Measurements from ENCODE around the gene VNN1. TPM values are rescaled to one million over a fixed set of nuclear protein-coding genes. Genes with fewer than 3 reads are reported as not detected.

Gene VNN1
- total RNA-seq, 1 donor from 2014 or later, result not detected

- Mint-ChIP-seq H3K4me1 (ENCODE audit: unreplicated experiment) (no peaks in the 10 kb centered on the region), H3K36me3 (ENCODE audit: unreplicated experiment) (no peaks in the 10 kb centered on the region), H3K27me3 (ENCODE audit: unreplicated experiment) (peaks cover 16% of the 10 kb centered on the region), H3K27ac (ENCODE audit: unreplicated experiment) (no peak overlapping the region), H3K9me3 (ENCODE audit: unreplicated experiment) (no peaks in the 10 kb centered on the region), H3K4me3 (ENCODE audit: unreplicated experiment) (no peak overlapping the region)
- DNase-seq (ENCODE audit: extremely low spot score, unreplicated experiment), result no peak
- TF ChIP-seq, protein P1, sequence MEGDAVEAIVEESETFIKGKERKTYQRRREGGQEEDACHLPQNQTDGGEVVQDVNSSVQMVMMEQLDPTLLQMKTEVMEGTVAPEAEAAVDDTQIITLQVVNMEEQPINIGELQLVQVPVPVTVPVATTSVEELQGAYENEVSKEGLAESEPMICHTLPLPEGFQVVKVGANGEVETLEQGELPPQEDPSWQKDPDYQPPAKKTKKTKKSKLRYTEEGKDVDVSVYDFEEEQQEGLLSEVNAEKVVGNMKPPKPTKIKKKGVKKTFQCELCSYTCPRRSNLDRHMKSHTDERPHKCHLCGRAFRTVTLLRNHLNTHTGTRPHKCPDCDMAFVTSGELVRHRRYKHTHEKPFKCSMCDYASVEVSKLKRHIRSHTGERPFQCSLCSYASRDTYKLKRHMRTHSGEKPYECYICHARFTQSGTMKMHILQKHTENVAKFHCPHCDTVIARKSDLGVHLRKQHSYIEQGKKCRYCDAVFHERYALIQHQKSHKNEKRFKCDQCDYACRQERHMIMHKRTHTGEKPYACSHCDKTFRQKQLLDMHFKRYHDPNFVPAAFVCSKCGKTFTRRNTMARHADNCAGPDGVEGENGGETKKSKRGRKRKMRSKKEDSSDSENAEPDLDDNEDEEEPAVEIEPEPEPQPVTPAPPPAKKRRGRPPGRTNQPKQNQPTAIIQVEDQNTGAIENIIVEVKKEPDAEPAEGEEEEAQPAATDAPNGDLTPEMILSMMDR (IDR thresholded peaks at IDR 0.05), result no peak
Measured at GRCh38 chr6:132666118-132666517, 47.7 kb downstream of the VNN1 start.

DNA sequence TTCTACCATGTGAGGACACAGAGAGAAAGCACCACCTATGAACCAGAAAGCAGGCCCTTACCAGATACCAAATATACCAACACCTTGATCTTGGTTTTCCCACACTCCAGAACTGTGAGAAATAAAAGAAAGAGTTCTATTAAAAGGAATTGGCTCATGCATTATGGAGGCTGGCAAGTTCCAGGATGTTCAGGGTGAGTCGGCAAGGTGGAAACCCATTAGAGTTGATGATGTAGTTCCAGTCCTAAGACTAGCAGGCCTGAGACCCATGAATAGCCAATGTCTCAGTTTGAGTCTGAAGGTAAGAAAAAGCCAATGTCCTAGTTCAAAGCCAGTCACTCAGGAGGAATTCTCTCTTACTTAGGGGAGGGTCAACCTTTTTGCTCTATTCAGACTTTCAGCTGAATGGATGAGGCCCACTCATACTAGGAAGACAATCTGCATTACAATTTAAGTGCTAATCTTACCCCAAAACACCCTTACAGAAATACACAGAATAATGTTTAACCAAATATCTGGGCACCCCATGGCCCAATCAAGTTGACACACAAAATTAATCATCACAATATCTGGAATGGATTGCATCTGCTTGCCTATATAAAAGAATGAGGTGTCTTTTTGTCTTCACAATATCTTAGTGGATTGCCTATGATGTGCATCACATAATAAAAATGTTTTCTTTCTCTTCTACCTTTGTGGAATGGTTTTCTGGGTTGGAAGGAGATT is 49.4 kb downstream of the VNN1 start:
- DNase-seq (ENCODE audit: extremely low spot score, unreplicated experiment), result no peak
- H3K27ac Mint-ChIP-seq (ENCODE audit: unreplicated experiment), result no peak overlapping the region
- TF ChIP-seq, protein P1 (IDR thresholded peaks at IDR 0.05), result no peak
- H3K36me3 Mint-ChIP-seq (ENCODE audit: unreplicated experiment), result no peaks in the 10 kb centered on the region
- no peaks in the 10 kb centered on the region for H3K4me1 Mint-ChIP-seq (ENCODE audit: unreplicated experiment)
- no peaks in the 10 kb centered on the region for H3K9me3 Mint-ChIP-seq (ENCODE audit: unreplicated experiment)
- H3K4me3 Mint-ChIP-seq (ENCODE audit: unreplicated experiment), result no peak overlapping the region
- peaks cover 13% of the 10 kb centered on the region for H3K27me3 Mint-ChIP-seq (ENCODE audit: unreplicated experiment)

- H3K27ac Mint-ChIP-seq (ENCODE audit: unreplicated experiment), result no peak overlapping the region
- H3K4me1 Mint-ChIP-seq (ENCODE audit: unreplicated experiment), result no peaks in the 10 kb centered on the region
- H3K9me3 Mint-ChIP-seq (ENCODE audit: unreplicated experiment), result no peaks in the 10 kb centered on the region
- H3K27me3 Mint-ChIP-seq (ENCODE audit: unreplicated experiment), result peaks cover 15% of the 10 kb centered on the region
- no peaks in the 10 kb centered on the region for H3K36me3 Mint-ChIP-seq (ENCODE audit: unreplicated experiment)
- no peak for DNase-seq (ENCODE audit: extremely low spot score, unreplicated experiment)
- TF ChIP-seq, protein P1 (IDR thresholded peaks at IDR 0.05), result no peak
- no peak overlapping the region for H3K4me3 Mint-ChIP-seq (ENCODE audit: unreplicated experiment)
Measured at GRCh38 chr6:132663661-132664060, 50.2 kb downstream of the VNN1 start.

- no peak overlapping the region for H3K4me3 Mint-ChIP-seq (ENCODE audit: unreplicated experiment)
- H3K9me3 Mint-ChIP-seq (ENCODE audit: unreplicated experiment), result no peaks in the 10 kb centered on the region
- H3K27me3 Mint-ChIP-seq (ENCODE audit: unreplicated experiment), result peaks cover 11% of the 10 kb centered on the region
- no peaks in the 10 kb centered on the region for H3K4me1 Mint-ChIP-seq (ENCODE audit: unreplicated experiment)
- DNase-seq (ENCODE audit: extremely low spot score, unreplicated experiment), result no peak
- no peak overlapping the region for H3K27ac Mint-ChIP-seq (ENCODE audit: unreplicated experiment)
- no peaks in the 10 kb centered on the region for H3K36me3 Mint-ChIP-seq (ENCODE audit: unreplicated experiment)
- TF ChIP-seq, protein P1 (IDR thresholded peaks at IDR 0.05), result no peak
Measured at GRCh38 chr6:132661906-132662305, 51.9 kb downstream of the VNN1 start.

GRCh38 chr6:132659082-132659481 is 54.8 kb downstream of the VNN1 start, which contains the start of gene TAAR1:
Gene TAAR1, minus strand, starts transcription at chr6:132659182. Its CDS starts 13,179 bp downstream, at chr6:132646003.
- H3K4me3 Mint-ChIP-seq (ENCODE audit: unreplicated experiment), result no peak within 1 kb of the TSS
- TF ChIP-seq, protein P1 (IDR thresholded peaks at IDR 0.05), result no peak
- no peaks in the 10 kb centered on the region for H3K4me1 Mint-ChIP-seq (ENCODE audit: unreplicated experiment)
- peaks cover 24% of the 10 kb centered on the region for H3K27me3 Mint-ChIP-seq (ENCODE audit: unreplicated experiment)
- H3K36me3 Mint-ChIP-seq (ENCODE audit: unreplicated experiment), result no peaks in the 10 kb centered on the region
- DNase-seq (ENCODE audit: extremely low spot score, unreplicated experiment), result no peak
- no peak within 1 kb of the TSS for H3K27ac Mint-ChIP-seq (ENCODE audit: unreplicated experiment)
- no peaks in the 10 kb centered on the region for H3K9me3 Mint-ChIP-seq (ENCODE audit: unreplicated experiment)

Measured in osteocyte (in vitro differentiated cells).